Anterior cingulate cortex (tissue), 58 donors: ENCODE results near the gene GDPD5.
A peak's percentile ranks its signal among the peaks of the same experiment; 100 is the strongest.

Experiments used
- DNase-seq, 58 donors: peaks; one replicate each; lab custom pipeline; 2025; lab: John Stamatoyannopoulos, UW

The GDPD5 gene

GRCh38 chr11:75434051-75434450 is 91.7 kb downstream of the GDPD5 start:
- DNase-seq, result no peak

GRCh38 chr11:75433443-75433842 is 92.3 kb downstream of the GDPD5 start:
- DNase-seq, result no peak

DNA sequence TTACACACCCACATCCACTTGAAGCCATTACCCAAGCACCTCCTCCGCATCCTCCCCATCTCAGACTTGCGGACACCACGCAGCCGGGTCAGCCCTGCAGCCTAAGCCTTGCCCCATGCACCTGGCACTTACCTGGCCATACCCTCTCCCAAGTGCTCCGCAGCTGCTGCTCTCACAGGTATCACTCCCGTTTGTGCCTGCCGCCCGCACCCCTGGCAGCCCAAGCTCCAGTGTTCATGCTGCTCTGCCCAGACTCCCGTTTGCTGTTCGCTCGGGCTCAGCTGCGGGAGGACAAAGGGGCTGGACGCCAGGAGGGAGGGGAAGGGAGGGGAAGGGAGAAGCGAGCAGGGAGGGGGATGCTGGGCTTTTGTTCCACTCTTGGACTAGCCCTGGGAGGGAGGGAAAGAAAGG is 92.8 kb downstream of the GDPD5 start, which contains the start of gene KLHL35:
Gene KLHL35 (minus strand): TSS at position 293 of the 411 bp plus-strand sequence. CDS start 2,574 bp downstream, outside the sequence.
- DNase-seq, result peak in 32 of 58 donors; percentile 8 to 71 (median 30)

- DNase-seq, result no peak
Measured at GRCh38 chr11:75431533-75432525, 93.9 kb downstream of the GDPD5 start.

- DNase-seq, result peak in 1 of 58 donors; percentile 36
Measured at GRCh38 chr11:75430714-75431532, 94.8 kb downstream of the GDPD5 start.

- peak in 36 of 58 donors; percentile 14 to 77 (median 46) for DNase-seq
Measured at GRCh38 chr11:75429902-75430713, 95.6 kb downstream of the GDPD5 start.

- DNase-seq, result no peak
Measured at GRCh38 chr11:75429641-75429901, 96.2 kb downstream of the GDPD5 start.

DNA sequence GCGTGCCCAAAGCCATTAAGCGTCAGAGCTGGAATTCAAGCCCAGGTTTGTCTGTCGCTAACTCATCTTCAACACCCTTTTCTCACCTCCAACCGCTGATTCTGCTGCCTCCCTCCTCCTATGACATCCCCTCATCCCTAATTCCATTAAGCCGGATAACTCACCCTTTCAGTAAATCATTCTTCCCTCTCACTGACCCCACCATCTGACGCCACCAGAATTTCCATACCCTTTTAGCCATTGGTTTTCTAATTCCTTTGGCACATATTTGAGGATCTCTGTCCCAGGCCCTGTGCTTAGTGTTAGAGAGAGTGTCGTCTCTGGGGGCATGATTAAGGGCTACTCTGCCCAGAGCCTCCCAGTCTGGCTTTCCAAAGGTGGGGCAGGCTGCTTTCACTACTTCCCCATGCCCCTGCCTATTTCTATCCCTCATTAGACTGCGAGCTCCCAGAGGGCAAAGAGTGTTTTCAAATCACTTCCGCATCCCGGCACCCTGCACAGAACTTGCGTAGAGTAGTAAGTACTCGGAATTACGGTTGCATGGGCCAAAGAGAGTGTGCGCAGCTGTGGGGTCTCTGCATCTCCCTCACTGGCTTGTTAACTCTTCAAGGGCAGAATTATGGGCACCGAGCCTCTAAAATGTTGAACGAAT is 96.6 kb downstream of the GDPD5 start:
- DNase-seq, result no peak

DNA sequence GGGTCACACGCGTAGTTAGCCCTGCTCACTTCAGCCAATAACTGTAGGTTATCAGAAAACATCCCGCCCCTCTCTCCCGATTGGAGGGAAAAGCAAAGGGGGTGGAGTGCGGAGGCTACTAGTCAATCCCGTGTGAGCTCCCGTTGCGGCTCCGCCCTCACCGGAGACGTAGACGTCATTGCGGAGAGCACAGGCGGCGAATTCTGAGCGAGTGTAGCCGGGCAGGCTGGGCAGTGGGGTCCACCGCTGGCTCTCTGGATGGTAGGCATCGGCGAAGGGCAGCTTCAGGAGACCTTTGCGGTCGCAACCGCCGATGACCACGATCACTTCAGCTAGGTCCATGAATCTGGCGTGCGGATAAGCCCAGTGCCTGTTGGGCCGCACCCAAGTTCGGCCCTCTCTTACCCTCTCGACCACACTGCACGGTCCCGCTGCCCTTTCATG is 97.4 kb downstream of the GDPD5 start:
- peak in 54 of 58 donors; percentile 21 to 94 (median 79) for DNase-seq

GRCh38 chr11:75427181-75427580 is 98.6 kb downstream of the GDPD5 start:
- no peak for DNase-seq

- DNase-seq, result no peak
Measured at GRCh38 chr11:75426720-75427086, 99.0 kb downstream of the GDPD5 start.

- DNase-seq, result no peak
Measured at GRCh38 chr11:75425422-75425821, 100.3 kb downstream of the GDPD5 start.

DNA sequence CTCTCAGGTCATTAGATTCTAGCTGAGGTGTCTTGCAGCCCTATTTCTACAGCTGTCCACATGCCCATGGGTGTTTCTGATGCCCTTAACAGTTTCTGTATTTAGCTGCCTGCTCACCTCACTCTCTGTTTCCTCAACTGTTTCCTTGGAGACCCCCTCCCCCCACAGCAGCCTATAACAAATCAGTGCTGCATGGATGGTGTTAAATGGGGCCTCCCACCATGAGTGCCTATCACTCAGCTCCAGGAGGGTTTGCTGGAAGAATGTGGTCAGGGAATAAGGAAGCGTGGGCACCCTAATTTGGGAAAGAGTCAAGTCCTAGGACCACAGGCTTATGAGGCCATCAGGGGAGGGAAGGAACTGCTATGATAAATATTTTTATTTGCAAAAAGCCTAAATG is 101.3 kb downstream of the GDPD5 start:
- DNase-seq, result no peak

- DNase-seq, result no peak
Measured at GRCh38 chr11:75423721-75424120, 102.0 kb downstream of the GDPD5 start.

- DNase-seq, result no peak
Measured at GRCh38 chr11:75422248-75423231, 103.2 kb downstream of the GDPD5 start.

GRCh38 chr11:75421902-75422247 is 103.9 kb downstream of the GDPD5 start:
- DNase-seq, result no peak

DNA sequence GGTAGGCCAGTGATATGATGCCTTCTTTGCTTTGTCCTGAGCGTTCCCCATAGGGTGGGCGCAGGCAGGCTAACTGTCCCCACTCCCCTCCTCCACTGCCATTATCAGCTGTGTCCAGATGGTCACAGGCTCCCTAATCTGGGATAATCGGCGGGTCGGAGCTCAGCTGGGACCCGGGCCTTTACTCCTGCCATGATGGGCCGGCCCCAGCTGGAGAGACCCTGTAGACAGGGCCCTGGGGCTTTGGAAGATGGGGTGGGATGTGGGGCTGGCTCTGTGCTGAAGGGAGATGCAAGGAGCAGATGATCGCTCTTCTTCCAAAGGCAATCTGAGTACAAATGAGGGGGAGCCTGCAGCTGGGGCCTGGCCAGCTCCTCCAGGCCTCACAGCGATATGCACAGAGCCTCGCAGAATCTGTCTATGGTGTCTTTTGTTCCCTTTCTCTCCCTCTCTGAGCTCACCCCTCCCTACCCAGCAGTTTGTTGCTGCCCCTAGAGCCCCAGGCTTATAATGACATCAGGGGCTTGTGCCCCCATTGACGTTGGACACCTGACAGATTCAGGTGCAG is 104.6 kb downstream of the GDPD5 start:
- peak in 38 of 58 donors; percentile 5 to 67 (median 28) for DNase-seq
